Islet precursor cell (in vitro differentiated cells): ENCODE data around the gene UBE2K.
A peak's percentile ranks its signal among the peaks of the same experiment; 100 is the strongest.
"Not testable (repeated sequence)": the region's sequence is repeated elsewhere in the genome, so short reads cannot be mapped to it uniquely, and the experiment has no call there.

Experiments
- DNase-seq: peaks from one replicate; pipeline ENCODE4 v3.0.0-alpha.2; 2018

UBE2K gene

DNA sequence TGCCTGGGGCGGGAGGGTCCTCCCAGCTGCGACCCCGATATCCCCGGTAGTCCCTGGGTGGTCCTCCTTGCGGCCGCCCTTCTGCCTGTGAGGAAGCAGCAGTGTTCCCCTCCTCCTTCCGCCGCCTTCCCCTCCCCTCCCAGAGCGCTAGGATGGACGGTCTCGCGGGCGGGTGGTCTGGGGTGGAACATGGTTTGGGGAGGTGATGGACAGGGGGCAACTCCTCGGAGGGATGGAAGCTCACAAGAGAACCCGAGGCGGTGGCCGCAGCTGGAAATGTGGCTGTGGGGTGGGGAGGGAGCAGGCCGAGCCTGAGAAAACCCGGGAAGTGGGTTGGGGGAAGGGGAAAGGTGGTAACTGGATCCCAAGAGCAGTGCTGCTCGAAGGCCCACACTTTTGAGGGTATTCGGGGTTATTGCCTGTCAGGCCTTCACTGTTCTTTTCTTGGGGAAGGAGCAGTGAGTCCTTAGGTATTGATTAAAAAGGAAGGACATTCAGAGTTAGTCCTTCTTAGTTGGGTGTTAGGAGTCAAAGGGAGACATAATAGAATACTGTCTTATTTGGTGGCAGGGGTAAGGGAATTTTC, 581 bp downstream of the UBE2K start:
- DNase-seq = peak; percentile 81

- DNase-seq = no peak
These were observed 1.9 kb downstream of the UBE2K start for GRCh38 chr4:39699687-39700409.

DNA sequence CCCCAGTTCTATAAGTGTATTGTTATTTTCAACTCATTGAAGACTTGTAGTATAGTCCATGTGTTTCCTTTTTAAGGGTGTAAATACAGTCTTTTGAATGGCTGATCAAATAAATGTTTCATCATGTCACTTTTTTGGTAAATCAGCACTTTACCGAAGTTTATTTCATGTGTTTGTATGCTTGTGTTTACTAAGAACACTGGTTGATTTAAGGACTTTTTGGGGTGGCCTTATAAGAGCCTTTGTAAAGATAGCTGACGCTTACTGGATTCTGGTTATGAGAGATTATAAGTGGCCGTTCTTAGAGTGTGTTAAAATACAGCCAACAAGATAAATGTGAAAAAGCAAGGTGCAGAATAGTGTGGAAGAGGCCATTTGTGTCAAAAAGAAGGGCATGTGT, 2.6 kb downstream of the UBE2K start:
- no peak for DNase-seq

DNA sequence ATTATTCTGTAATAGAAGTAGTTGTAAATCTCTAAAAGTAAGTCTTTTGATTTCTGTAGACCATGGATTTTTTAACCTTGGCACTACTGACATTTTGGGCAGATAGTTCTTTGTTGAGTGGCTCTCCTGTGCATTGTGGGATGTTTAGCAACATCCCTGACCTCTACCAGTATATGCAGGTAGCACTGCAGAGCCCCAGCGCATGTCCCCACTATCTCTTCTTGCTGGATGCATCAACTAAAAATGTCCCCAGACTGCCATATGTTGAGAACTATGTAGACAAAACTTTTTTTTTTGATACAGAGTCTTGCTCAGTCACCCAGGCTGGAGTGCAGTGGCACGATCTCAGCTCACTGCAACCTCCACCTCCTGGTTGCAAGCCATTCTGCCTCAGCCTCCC, 4.8 kb downstream of the UBE2K start:
- no peak for DNase-seq

DNA sequence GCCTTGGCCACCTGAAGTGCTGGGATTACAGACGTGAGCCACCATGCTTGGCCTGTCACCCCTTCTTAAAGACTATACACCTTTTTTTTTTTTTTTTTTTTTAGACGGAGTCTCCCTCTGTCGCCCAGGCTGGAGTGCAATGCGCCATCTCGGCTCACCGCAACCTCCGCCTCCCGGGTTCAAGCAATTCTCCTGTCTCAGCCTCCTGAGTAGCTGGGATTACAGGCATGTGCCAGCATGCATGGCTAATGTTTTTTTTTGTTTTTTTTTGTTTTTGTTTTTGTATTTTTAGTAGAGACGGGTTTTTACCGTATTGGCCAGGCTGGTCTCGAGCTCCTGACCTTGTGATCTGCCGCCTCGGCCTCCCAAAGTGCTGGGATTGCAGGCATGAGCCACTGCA, 6.9 kb downstream of the UBE2K start:
- DNase-seq = not testable (repeated sequence)

- DNase-seq = peak; percentile 85
These were observed 8.4 kb downstream of the UBE2K start for GRCh38 chr4:39706334-39706733.

GRCh38 chr4:39706741-39707511, 9.0 kb downstream of the UBE2K start:
- DNase-seq = peak; percentile 89

DNA sequence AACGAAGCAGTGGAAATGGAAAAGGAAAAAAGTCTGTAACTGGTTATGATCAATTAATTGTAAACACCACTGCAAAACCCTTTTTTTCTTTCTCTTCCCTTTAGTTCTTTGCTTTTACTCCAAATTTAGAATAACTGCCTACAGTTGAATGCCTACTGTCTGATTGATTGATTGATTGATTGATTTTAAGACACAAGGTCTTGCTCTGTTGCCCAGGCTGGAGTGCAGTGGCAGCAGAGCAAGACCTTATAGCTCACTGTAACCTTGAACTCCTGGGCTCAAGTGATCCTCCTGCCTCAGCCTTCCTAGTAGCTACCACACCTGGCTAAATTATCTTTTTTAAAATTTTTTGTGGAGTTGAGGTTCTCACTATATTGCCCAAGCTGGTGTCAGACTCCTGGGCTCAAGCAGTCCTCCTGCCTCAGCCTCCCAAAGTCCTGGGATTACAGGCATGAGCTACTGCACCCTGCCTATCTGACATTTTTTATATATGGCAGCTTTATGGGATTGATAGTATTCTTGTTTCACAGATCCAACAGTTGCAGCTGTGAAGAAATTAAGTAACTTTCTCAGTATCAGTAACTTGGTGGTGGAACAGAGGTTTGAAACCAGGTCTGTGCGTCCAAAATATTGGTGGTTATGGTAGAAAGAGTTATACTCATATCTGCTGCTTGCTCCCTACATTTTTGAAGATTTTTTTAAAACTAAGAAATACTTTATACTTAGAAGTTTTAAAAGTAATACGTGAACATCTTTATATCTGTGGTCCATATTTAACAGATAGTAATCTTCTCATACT, 12.4 kb downstream of the UBE2K start:
- no peak for DNase-seq

DNA sequence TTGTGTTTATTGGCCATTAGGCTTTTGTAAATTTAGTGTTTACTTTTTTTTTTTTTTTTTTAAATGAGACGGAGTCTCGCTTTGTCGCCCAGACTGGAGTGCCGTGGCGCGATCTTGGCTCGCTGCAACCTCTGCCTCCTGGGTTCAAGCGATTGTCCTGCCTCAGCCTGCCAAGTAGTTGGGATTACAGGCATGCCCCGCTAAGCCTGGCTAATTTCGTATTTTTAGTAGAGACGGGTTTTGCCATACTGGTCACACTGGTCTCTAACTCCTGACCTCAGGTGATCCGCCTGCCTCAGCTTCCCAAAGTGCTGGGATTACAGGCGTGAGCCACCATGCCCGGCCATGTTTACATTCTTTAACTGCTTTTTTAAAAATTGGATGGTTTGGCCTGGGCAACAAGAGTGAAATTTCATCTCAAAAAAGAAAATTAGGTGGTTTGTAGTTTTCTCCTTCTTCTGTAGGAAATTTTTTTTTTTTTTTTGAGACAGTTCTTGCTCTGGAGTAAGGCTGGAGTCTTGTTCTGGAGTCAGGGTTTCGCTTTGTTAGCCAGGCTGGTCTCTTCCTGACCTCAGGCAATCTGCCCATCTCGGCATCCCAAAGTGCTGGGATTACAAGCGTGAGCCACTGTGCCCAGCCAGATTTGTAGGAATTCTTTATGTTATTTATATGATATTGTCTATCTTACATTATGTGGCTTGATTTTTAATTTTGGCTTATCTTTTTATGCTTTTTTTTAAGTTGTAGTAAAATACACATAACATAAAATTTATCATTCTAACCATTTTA, 15.1 kb downstream of the UBE2K start:
- DNase-seq = no peak

DNA sequence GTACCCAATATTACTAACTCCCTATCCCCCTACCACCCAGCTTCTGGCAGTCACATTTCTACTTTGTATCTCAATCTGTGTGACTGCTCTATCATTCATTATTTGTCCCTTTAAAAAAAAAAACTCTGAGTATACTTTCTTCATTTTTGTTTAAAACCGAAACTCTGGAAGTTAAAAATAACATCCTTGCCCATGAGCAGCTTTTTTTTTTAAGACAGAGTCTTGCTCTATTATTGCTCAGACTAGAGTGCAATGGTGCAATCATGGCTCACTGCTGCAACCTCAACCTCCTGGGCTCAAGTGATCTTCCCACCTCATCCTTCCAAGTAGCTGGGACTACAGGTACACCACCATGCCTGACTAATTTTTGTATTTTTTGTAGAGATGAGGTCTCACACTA, 15.8 kb downstream of the UBE2K start:
- DNase-seq = no peak

DNA sequence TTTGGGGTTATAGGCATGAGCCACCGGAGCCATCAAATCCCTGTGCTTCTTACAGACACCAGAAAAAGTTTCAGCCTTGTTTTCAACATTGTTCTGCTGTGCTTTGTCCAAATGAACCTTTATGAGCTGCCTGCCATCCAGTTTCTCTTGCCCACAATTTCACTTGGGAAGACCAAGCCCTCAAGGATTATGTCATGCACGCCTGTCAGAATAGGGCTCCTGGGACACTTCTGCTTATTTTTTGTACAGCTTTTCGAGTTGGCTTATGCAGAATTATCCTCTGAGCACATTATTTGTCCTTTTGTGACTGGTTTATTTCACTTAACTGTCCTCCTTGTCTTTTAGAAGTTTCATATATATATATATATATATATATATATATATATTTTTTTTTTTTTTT, 16.2 kb downstream of the UBE2K start:
- no peak for DNase-seq

DNA sequence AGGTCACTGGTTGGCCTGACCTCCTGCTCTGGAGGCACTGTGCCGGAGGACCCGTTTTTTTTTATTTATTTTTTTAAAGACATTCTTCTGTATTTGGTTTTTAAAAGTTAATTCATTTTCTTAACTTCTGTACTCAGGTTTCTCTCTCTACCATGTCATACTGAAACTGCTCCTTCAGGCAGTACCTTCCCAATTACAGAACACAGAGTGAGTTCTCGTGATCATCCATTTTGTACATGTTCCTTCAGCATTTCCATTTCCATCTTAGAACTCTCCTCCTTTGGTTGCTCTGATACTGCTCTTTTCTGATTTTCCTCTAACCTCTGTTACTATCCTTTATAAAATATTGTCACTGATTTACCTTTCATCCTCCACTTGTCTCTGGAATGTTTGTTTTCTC, 17.9 kb downstream of the UBE2K start:
- no peak for DNase-seq

DNA sequence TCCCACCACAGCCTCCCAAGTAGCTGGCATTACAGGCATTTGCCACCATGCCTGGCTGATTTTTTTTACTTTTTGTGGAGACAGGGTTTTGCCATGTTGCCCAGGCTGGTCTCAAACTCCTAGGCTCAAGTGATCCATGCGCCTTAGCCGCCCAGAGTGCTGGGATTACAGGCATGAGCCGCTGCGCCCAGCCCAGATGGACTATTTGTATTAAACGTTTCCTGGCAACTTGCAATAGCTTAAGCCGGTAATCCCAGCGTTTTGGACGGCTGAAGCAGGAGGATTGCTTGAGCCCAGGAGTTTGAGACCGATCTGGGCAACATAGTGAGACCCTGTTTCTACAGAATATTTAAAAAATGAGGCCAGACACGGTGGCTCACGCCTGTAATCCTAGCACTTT, 18.4 kb downstream of the UBE2K start:
- DNase-seq = no peak

GRCh38 chr4:39717743-39718142, 19.8 kb downstream of the UBE2K start:
- DNase-seq = not testable (repeated sequence)

DNA sequence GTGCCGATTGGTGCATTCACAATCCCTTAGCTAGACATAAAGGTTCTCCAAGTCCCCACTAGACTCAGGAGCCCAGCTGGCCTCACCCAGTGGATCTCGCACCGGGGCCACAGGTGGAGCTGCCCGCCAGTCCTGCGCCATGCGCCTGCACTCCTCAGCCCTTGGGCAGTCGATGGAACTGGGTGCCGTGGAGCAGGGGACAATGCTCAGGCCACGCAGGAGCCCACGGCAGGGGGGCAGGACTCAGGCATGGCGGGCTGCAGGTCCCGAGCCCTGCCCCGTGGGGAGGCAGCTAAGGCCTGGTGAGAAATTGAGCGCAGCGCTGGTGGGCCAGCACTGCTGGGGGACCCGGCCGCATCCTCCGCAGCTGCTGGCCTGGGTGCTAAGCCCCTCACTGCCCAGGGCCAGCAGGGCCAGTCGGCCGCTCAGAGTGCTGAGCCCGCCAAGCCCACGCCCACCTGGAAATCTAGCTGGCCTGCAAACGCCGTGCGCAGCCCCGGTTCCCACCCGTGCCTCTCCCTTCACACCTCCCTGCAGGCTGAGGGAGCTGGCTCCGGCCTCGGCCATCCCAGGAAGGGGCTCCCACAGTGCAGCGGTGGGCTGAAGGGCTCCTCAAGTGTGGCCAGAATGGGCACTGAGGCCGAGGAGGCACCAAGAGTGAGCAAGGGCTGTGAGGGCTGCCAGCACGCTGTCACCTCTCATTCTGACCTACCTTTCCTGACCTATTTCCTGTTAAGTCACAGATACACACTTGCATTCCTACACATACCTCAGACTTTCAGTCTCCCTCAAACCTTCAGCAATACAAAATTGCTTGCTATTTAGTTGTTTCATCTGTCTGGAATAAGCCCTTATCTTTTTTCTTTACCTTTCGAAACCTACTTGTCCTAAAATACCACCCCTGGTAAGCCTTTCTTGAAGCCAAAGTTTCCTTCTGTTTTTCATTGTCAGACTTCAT, 20.7 kb downstream of the UBE2K start:
- peak; percentile 54 for DNase-seq

- no peak for DNase-seq
These were observed 22.1 kb downstream of the UBE2K start for GRCh38 chr4:39719804-39720580.

DNA sequence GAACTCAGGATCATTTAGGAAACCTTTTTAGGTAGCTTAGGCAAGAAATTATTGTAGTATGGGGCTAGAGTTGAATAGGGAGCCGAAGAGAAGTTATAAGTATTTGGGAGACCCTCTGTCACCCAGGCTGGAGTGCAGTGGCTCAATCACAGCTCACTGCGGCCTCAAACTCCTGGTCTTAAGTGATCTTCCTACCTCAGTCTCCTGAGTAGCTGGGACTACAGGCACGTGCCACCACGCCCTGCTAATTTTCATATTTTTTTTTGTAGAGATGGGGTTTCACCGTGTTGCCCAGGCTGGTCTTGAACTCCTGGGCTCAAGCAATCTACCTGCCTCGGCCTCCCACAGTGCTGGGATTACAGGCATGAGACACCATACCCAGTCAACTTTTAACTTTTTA, 23.3 kb downstream of the UBE2K start:
- not testable (repeated sequence) for DNase-seq

DNA sequence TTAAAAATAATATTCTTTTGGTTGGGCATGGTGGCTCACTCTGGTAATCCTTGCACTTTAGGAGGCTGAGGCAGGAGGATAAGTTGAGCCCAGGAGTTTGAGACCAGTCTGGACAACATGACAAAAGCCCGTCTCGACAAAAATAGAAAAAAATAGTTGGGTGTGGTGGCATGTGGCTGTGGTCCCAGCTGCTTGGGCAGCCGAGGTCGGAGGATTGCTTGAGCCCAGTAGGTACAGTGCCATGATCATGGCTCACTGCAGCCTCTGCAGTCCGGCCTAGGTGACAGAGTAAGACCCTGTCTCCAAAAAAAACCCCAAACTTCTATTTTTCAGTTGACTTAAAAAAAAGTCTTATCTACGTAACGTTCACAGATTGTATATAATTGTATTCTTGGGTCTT, 23.9 kb downstream of the UBE2K start:
- no peak for DNase-seq

DNA sequence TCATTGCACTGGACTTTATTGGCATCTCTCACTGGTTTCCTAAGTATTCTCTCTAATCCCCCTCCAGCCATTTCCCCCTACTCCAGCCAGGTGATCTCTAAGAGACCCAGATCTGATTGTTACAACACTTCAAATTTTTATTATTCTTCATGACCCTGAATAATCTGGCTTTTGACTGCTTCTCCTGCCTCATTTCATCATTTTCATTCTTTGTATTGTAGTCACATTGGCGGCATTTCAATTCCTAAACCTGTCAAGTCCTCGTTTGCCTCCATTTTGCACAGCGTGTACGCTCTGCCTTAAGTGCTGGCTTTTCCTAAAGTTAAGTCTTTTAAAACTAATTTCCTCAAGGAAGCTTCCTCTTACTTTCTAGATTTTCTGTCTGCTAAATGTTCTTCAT, 31.6 kb downstream of the UBE2K start:
- DNase-seq = no peak

DNA sequence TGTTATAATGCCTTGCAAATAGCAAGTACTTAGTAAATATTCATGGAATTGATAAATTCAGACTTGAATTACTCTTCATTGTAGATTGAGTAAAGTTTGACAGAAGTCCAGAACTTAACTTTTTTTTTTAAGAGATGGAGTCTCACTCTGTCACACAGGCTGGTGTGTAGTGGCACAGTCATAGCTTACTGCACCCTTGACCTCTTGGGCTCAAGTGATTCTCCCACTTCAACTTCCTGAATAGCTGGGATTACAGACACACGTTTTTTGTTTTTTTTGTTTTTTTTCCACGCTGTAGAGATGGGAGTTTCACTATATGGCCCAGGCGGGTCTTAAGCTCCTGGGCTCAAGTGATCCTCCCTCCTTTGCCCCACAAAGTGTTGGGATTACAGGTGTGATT, 32.1 kb downstream of the UBE2K start:
- no peak for DNase-seq
